MM.1S (cell line): ENCODE results near the gene MAML3.

Source experiments
- DNase-seq: peaks from one replicate; pipeline ENCODE4 v3.0.0-alpha.2; 2015
- H2AFZ ChIP-seq: fragments of 300-600 bp; sonication (generic); 2 replicates; pipeline ENCODE4 v1.6.0; 2016; ENCODE audit warnings: antibody characterized with exemption, low read length
- H3F3A ChIP-seq: fragments of 300-600 bp; sonication (generic); 2 replicates; pipeline ENCODE4 v1.6.1; 2016; ENCODE audit warnings: mild to moderate bottlenecking, antibody characterized with exemption, low read length, moderate library complexity, mixed read lengths; ENCODE audit not compliant: insufficient read depth
- H3K27ac ChIP-seq: fragments of 300-600 bp; sonication (generic); 2 replicates; pipeline ENCODE4 v1.5.1; 2016; ENCODE audit warnings: mild to moderate bottlenecking, low read length
- H3K27me3 ChIP-seq: fragments of 300-600 bp; sonication (generic); replicated peaks from 2 replicates; pipeline ENCODE4 v1.6.0; 2016; ENCODE audit warnings: low read length; ENCODE audit not compliant: insufficient read depth
- H3K36me3 ChIP-seq: fragments of 300-600 bp; sonication (generic); replicated peaks from 2 replicates; pipeline ENCODE4 v1.6.1; 2016; ENCODE audit warnings: mild to moderate bottlenecking, low read length, mixed read lengths; ENCODE audit not compliant: insufficient read depth
- H3K4me1 ChIP-seq: fragments of 300-600 bp; sonication (generic); 2 replicates; pipeline ENCODE4 v1.6.1; 2016; ENCODE audit warnings: low read length, mixed read lengths
- H3K4me2 ChIP-seq: fragments of 300-600 bp; sonication (generic); 2 replicates; pipeline ENCODE4 v1.6.0; 2016; ENCODE audit warnings: low read depth, low read length
- H3K4me3 ChIP-seq: fragments of 300-600 bp; sonication (generic); 2 replicates; pipeline ENCODE4 v1.5.1; 2016; ENCODE audit warnings: low read length, mixed read lengths
- H3K79me2 ChIP-seq: fragments of 300-600 bp; sonication (generic); 2 replicates; pipeline ENCODE4 v1.6.1; 2016; ENCODE audit warnings: mixed run types, low read length, mixed read lengths
- H3K9ac ChIP-seq: fragments of 300-600 bp; sonication (generic); 2 replicates; pipeline ENCODE4 v1.6.1; 2016; ENCODE audit warnings: low read length, mixed read lengths
- H3K9me2 ChIP-seq: fragments of 300-600 bp; sonication (generic); replicated peaks from 2 replicates; pipeline ENCODE4 v1.6.1; 2016; ENCODE audit warnings: mild to moderate bottlenecking, low read length, mixed read lengths; ENCODE audit not compliant: insufficient read depth
- H3K9me3 ChIP-seq: fragments of 300-600 bp; sonication (generic); replicated peaks from 2 replicates; pipeline ENCODE4 v1.6.1; 2016; ENCODE audit warnings: mild to moderate bottlenecking, low read length, mixed read lengths; ENCODE audit not compliant: insufficient read depth
- H4K20me1 ChIP-seq: fragments of 300-600 bp; sonication (generic); 2 replicates; pipeline ENCODE4 v1.6.1; 2016; ENCODE audit warnings: mild to moderate bottlenecking, low read length, moderate library complexity, mixed read lengths; ENCODE audit not compliant: insufficient read depth
- CTCF ChIP-seq: fragments of 300-600 bp; sonication (generic); IDR thresholded peaks from 2 replicates; pipeline ENCODE4 v1.5.1; 2016; ENCODE audit warnings: antibody characterized with exemption, low read length, mixed read lengths
- EZH2 ChIP-seq: fragments of 300-600 bp; sonication (generic); optimal IDR thresholded peaks from 2 replicates; pipeline ENCODE3; 2017; ENCODE audit warnings: low read depth, mild to moderate bottlenecking, antibody characterized with exemption, low read length, mixed read lengths
- EZH2phosphoT487 ChIP-seq: fragments of 300-600 bp; sonication (generic); IDR thresholded peaks from 2 replicates; pipeline ENCODE4 v1.6.1; 2018; ENCODE audit warnings: antibody characterized with exemption, low read length

Gene MAML3

GRCh38 chr4:139852612-139853269, 301.2 kb downstream of the MAML3 start:
- Histone ChIP-seq H3K9me3 (no peaks in the 10 kb centered on the region), H3K4me1 (no peaks in the 10 kb centered on the region), H3F3A (no peaks in the 10 kb centered on the region), H3K79me2 (no peaks in the 10 kb centered on the region), H3K9me2 (no peaks in the 10 kb centered on the region), H3K9ac (no peak overlapping the region), H3K4me2 (no peak overlapping the region), H4K20me1 (no peaks in the 10 kb centered on the region), H3K27ac (no peak overlapping the region), H2AFZ (no peak overlapping the region), H3K4me3 (no peak overlapping the region), H3K36me3 (no peaks in the 10 kb centered on the region), H3K27me3 (no peaks in the 10 kb centered on the region)
- TF ChIP-seq CTCF (no peak), EZH2phosphoT487 (no peak), EZH2 (no peak)
- DNase-seq = no peak

GRCh38 chr4:139851639-139852038, 302.3 kb downstream of the MAML3 start:
- no peaks in the 10 kb centered on the region for H3K9me3 ChIP-seq
- DNase-seq = no peak

GRCh38 chr4:139851133-139851532, 302.9 kb downstream of the MAML3 start:
- Histone ChIP-seq H3K27ac (no peak overlapping the region), H2AFZ (no peak overlapping the region), H3K36me3 (no peaks in the 10 kb centered on the region), H4K20me1 (no peaks in the 10 kb centered on the region), H3K79me2 (no peaks in the 10 kb centered on the region), H3K9ac (no peak overlapping the region), H3K4me1 (no peaks in the 10 kb centered on the region), H3K9me2 (no peaks in the 10 kb centered on the region), H3F3A (no peaks in the 10 kb centered on the region), H3K4me3 (no peak overlapping the region), H3K9me3 (no peaks in the 10 kb centered on the region), H3K27me3 (no peaks in the 10 kb centered on the region), H3K4me2 (no peak overlapping the region)
- no peak for DNase-seq
- no peak for TF ChIP-seq EZH2phosphoT487
- TF ChIP-seq CTCF = no peak
- TF ChIP-seq EZH2 = no peak

More at GRCh38 chr4:139851639-139852038, 302.3 kb downstream of the MAML3 start:
- Histone ChIP-seq H3K36me3 (no peaks in the 10 kb centered on the region), H3K9ac (no peak overlapping the region), H3K79me2 (no peaks in the 10 kb centered on the region), H3K4me2 (no peak overlapping the region), H2AFZ (no peak overlapping the region), H3F3A (no peaks in the 10 kb centered on the region), H4K20me1 (no peaks in the 10 kb centered on the region), H3K4me1 (no peaks in the 10 kb centered on the region), H3K27ac (no peak overlapping the region), H3K4me3 (no peak overlapping the region), H3K9me2 (no peaks in the 10 kb centered on the region), H3K27me3 (no peaks in the 10 kb centered on the region)
- TF ChIP-seq CTCF (no peak), EZH2 (no peak), EZH2phosphoT487 (no peak)
